SK-N-MC (cell line): ENCODE data around the gene COL12A1.

Experiments
- EZH2 ChIP-seq: fragments of 200-600 bp; sonication (generic); IDR thresholded peaks from one replicate; pipeline ENCODE4 v1.6.1; 2017; ENCODE audit warnings: antibody characterized with exemption
- FOXP2 ChIP-seq: optimal IDR thresholded peaks from 2 replicates; pipeline ENCODE3; 2011; ENCODE audit warnings: mild to moderate bottlenecking, moderate library complexity; ENCODE audit not compliant: insufficient read depth; ENCODE audit errors: extremely low read length, control extremely low read depth
- POLR2AphosphoS5 ChIP-seq: IDR thresholded peaks from 2 replicates; pipeline ENCODE4 v1.6.1; 2012; ENCODE audit warnings: mild to moderate bottlenecking, low read depth, low read length, borderline replicate concordance

- TF ChIP-seq POLR2AphosphoS5 (no peak), EZH2 (no peak), FOXP2 (no peak)
Observed at GRCh38 chr6:75089151-75089897, 116.5 kb downstream of the COL12A1 start.
